ENCODE data around the gene AGBL1. TPM values are rescaled to one million over a fixed set of nuclear protein-coding genes. Genes with fewer than 3 reads are reported as not detected.

AGBL1 gene
- total and polyA plus RNA-seq, 7 donors: 0.96 to 34.8 (median 6.6) TPM

DNA sequence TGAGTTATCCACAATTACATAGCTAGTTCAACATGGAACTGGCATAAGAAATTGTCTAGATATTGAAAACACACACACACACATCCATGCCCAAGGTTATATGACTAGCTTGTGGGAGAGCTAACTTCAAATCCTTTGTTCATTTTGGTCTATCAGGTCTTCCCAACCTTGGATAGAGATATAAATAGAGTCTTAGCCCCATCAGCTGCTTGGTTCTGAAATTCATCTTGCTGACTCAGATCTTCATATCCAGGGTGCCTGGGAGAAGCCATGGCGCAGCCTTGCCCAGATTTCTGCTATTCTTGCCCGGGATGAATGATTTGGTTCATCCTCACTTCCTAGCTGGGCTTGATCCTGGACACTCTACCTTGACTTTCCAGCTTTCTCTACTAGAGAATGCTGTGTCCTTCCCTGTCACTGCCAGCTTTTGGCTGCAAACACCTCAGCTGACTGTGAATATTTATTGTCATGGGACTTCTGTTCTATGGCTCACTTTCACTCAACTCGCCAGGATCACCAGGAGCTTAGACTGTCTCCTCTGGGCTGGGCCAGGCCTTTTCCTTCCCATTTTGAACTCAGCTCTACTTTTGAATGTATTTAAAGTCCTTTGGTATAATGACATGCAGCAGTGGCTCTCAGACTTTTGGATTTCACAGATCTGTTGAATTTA lies 324.4 kb downstream of the AGBL1 start:
- ATAC-seq: peak; percentile 72 to 81 (median 79)
- DNase-seq: no peak
- TF ChIP-seq, protein P1, sequence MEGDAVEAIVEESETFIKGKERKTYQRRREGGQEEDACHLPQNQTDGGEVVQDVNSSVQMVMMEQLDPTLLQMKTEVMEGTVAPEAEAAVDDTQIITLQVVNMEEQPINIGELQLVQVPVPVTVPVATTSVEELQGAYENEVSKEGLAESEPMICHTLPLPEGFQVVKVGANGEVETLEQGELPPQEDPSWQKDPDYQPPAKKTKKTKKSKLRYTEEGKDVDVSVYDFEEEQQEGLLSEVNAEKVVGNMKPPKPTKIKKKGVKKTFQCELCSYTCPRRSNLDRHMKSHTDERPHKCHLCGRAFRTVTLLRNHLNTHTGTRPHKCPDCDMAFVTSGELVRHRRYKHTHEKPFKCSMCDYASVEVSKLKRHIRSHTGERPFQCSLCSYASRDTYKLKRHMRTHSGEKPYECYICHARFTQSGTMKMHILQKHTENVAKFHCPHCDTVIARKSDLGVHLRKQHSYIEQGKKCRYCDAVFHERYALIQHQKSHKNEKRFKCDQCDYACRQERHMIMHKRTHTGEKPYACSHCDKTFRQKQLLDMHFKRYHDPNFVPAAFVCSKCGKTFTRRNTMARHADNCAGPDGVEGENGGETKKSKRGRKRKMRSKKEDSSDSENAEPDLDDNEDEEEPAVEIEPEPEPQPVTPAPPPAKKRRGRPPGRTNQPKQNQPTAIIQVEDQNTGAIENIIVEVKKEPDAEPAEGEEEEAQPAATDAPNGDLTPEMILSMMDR (IDR thresholded peaks at IDR 0.05): no peak
- Histone ChIP-seq H3K4me1 (peaks cover 7% of the 10 kb centered on the region), H3K27me3 (ENCODE audit: insufficient read depth in 3 of 3, low read length in 2 of 3) (no peaks in the 10 kb centered on the region), H3K4me3 (no peak overlapping the region), H3K27ac (peak overlapping the region; percentile 44), H3K9me3 (no peaks in the 10 kb centered on the region), H3K36me3 (ENCODE audit: insufficient read depth in 1 of 2, low read depth in 1 of 2) (no peaks in the 10 kb centered on the region)
- 35 to 52% (median 47%) methylated on average over 3 of the region's 3 CpGs for WGBS, 3 donors
- intact Hi-C loops (cut with DNase I): no loop called here

DNA sequence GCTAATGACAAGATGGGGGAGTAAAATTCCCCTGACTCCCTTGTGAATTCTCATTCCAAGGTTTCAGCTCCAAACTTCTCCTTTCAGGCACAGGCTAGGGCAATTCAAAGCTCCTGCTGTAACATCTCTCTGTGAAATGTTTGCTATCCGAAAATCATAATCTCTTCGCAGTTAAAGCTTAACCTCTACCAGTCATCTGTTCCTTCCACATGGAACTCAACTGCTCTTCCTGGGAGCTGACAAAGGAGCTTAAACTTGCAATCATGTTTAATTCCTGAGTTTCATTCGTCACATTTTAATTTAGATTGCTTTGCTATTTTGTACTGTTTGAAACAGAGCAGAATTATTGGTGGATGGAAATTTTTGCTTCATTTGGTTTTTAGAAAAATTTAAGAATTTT lies 328.6 kb downstream of the AGBL1 start:
- Histone ChIP-seq H3K9me3 (no peaks in the 10 kb centered on the region), H3K4me3 (no peak overlapping the region), H3K36me3 (ENCODE audit: insufficient read depth in 1 of 2, low read depth in 1 of 2) (no peaks in the 10 kb centered on the region), H3K27ac (no peak overlapping the region), H3K27me3 (ENCODE audit: insufficient read depth in 3 of 3, low read length in 2 of 3) (no peaks in the 10 kb centered on the region), H3K4me1 (no peaks in the 10 kb centered on the region)
- intact Hi-C loops (cut with DNase I): no loop called here
- 88 to 96% (median 90%) methylated on average over 3 of the region's 3 CpGs for WGBS, 3 donors
- DNase-seq (no peak), ATAC-seq (no peak)
- TF ChIP-seq, protein P1 (IDR thresholded peaks at IDR 0.05): no peak

DNA sequence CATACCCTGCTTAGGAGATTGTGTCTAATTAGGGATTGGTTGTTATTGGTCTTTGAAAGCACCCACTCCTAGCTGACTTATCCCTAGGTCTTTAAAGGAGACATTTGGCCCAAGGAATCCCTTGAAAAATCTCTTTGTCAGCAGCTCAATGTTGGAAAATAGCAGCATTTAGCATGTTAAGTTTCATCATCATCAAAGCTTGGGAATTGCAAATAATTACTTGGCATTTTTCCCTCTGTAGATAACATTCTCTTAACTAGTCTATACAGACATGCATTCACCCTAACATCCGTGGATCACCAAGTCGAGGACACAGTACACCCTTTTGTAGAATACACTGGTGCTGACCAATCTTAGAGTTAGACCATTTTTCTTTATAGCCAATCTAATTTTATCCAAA lies 332.2 kb downstream of the AGBL1 start:
- H3K9me3 ChIP-seq: no peaks in the 10 kb centered on the region
- WGBS, 3 donors: 80 to 87% (median 86%) methylated on average over 2 of the region's 2 CpGs
- TF ChIP-seq, protein P1 (IDR thresholded peaks at IDR 0.05): no peak
- intact Hi-C loops (cut with DNase I): no loop called here
- H3K27ac ChIP-seq: no peak overlapping the region
- DNase-seq: no peak
- ATAC-seq: no peak
- H3K4me3 ChIP-seq: no peak overlapping the region
- H3K4me1 ChIP-seq: no peaks in the 10 kb centered on the region
- H3K27me3 ChIP-seq (ENCODE audit: insufficient read depth in 3 of 3, low read length in 2 of 3): no peaks in the 10 kb centered on the region
- no peaks in the 10 kb centered on the region for H3K36me3 ChIP-seq (ENCODE audit: insufficient read depth in 1 of 2, low read depth in 1 of 2)

DNA sequence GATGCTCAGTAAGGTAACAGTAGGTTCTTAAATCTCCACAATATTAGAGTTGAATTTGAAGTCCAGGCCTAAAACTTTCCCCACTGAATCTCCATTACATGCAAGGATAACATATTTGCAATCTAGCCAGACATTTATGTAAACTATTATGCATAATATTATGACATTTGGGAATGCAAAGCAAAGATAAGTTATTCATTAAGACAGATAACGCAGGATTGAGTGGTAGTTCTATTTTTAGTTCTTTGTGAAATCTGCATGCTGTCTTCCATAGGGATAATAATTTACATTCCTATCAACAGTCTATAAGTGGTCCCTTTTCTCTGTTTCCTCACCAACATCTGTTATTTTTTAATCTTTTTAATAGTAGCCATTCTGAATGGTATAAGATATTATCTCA lies 333.5 kb downstream of the AGBL1 start:
- no peak for DNase-seq
- Histone ChIP-seq H3K27ac (no peak overlapping the region), H3K36me3 (ENCODE audit: insufficient read depth in 1 of 2, low read depth in 1 of 2) (no peaks in the 10 kb centered on the region), H3K9me3 (no peaks in the 10 kb centered on the region), H3K27me3 (ENCODE audit: insufficient read depth in 3 of 3, low read length in 2 of 3) (no peaks in the 10 kb centered on the region), H3K4me3 (no peak overlapping the region), H3K4me1 (no peaks in the 10 kb centered on the region)
- TF ChIP-seq, protein P1 (IDR thresholded peaks at IDR 0.05): no peak
- ATAC-seq: no peak
- 81 to 89% (median 88%) methylated on average over 1 of the region's 1 CpG for WGBS, 3 donors
- intact Hi-C loops (cut with DNase I): no loop called here

DNA sequence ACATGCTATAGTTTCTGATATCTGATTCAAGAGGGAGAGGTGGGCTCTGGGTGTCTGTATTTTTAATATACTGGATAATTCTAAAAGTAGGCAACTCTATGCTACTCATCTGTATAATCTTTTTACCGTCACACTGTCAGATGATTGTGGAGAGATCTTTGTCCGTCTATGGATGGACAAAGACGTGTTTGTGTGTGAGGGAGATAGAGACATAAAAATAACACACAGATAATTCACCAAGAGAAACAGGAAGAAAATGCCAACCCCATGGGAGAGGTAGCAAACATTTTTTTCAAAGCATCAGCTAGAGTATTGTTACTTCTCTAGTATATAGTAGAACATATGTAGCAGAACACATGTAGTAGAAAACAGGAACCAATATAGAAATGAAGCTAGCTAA lies 346.1 kb downstream of the AGBL1 start:
- 84 to 90% (median 86%) methylated on average over 3 of the region's 3 CpGs for WGBS, 3 donors

More for the DNA sequence above, 346.1 kb downstream of the AGBL1 start:
- no peak for DNase-seq
- TF ChIP-seq, protein P1 (IDR thresholded peaks at IDR 0.05): no peak
- ATAC-seq: no peak
- no peaks in the 10 kb centered on the region for H3K4me1 ChIP-seq
- no peak overlapping the region for H3K27ac ChIP-seq
- H3K4me3 ChIP-seq: no peak overlapping the region
- no peaks in the 10 kb centered on the region for H3K27me3 ChIP-seq (ENCODE audit: insufficient read depth in 3 of 3, low read length in 2 of 3)
- intact Hi-C loops (cut with DNase I): no loop called here
- H3K9me3 ChIP-seq: no peaks in the 10 kb centered on the region
- no peaks in the 10 kb centered on the region for H3K36me3 ChIP-seq (ENCODE audit: insufficient read depth in 1 of 2, low read depth in 1 of 2)

All from psoas muscle (tissue), 8 donors.